DOHH2 (cell line): Measurements from ENCODE around the gene PICALM.

ENCODE experiments used
- CTCF ChIP-seq: fragments of 200-600 bp; sonication (generic); IDR thresholded peaks from one replicate; pipeline ENCODE4 v1.5.1; 2014; ENCODE audit warnings: antibody characterized with exemption, mild to moderate bottlenecking, low read depth, low read length; ENCODE audit not compliant: poor library complexity, severe bottlenecking
- EZH2phosphoT487 ChIP-seq: fragments of 200-600 bp; sonication (generic); IDR thresholded peaks from 2 replicates; pipeline ENCODE4 v1.6.1; 2017; ENCODE audit warnings: borderline replicate concordance, mild to moderate bottlenecking, antibody characterized with exemption, low read length, moderate library complexity, mixed read lengths

GRCh38 chr11:86068951-86069407, at the start of gene PICALM:
- TF ChIP-seq CTCF (no peak), EZH2phosphoT487 (no peak)
